Measurements from ENCODE around the gene SMS. TPM values are rescaled to one million over a fixed set of nuclear protein-coding genes. Genes with fewer than 3 reads are reported as not detected.

Gene SMS
- total RNA-seq, 2 experiments from 2014 or later = 175 to 184 TPM

DNA sequence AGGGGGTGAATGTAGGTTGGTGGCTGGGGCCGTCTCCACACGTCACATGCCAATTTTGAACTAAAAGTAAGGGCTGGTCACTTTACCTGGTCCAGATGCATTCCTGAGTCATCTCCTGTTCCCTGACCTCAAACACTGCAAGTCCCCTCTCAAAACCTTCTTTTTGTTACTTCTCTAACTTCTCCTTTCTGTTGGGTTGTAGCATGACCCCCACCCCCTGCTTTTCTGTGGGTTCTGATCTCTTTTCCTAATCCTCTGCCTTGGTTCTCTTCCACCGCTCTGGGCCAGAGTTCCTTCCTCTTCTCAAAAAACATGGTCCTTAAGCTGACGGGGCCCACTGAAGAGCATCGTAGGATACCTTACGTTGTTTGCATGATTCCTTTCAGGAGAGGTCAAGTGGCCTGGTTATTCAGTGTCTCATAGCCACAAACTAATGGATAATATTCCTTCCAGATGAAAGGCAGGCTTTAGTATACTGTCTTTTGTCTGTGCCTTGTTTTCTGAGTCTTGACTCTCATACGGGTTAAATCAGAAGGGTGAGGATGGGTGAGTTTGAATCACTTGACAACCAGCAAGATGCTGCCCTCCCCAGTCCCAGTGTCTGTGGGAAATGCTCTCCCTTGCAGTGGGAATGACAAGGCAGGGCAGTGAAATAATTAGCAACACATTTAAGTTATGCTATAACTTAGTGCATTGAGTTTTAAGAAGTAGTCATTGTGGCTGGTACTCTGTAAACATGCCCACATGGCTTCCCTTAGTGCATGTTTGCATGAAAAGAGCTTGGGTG lies 15.1 kb downstream of the SMS start:
- DNase-seq = no peak
- H3K36me3 Mint-ChIP-seq (ENCODE audit: low read depth) = peaks cover 22% of the 10 kb centered on the region
- CTCF ChIA-PET = no interaction called here

DNA sequence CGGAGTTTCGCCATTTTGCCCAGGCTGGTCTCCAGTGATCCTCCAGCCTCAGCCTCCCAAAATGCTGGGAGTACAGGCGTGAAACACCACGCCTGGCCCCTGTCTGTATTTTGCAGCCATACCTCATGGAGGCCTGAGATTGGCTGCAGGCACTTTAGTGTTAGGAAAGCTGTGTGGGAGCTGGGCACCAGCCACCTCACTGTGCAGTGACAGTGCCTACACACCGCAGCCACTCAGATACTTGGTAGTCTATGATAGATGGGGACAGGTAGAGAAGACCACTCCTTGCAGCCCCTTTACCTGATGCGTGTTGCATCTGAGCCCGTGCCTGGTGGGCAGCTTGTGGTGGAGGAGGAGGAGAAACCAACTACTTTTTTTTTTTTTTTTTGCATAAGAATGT lies 16.3 kb downstream of the SMS start:
- intact Hi-C loops (cut with micrococcal nuclease) = no loop called here
- Mint-ChIP-seq H3K36me3 (ENCODE audit: low read depth) (peaks cover 24% of the 10 kb centered on the region), H3K9me3 (no peaks in the 10 kb centered on the region), H3K4me1 (ENCODE audit: low read depth) (peaks cover 56% of the 10 kb centered on the region), H3K27ac (no peak overlapping the region), H3K27me3 (no peaks in the 10 kb centered on the region), H3K4me3 (no peak overlapping the region)
- DNase-seq (no peak), ATAC-seq (no peak)
- TF ChIP-seq, protein P1, sequence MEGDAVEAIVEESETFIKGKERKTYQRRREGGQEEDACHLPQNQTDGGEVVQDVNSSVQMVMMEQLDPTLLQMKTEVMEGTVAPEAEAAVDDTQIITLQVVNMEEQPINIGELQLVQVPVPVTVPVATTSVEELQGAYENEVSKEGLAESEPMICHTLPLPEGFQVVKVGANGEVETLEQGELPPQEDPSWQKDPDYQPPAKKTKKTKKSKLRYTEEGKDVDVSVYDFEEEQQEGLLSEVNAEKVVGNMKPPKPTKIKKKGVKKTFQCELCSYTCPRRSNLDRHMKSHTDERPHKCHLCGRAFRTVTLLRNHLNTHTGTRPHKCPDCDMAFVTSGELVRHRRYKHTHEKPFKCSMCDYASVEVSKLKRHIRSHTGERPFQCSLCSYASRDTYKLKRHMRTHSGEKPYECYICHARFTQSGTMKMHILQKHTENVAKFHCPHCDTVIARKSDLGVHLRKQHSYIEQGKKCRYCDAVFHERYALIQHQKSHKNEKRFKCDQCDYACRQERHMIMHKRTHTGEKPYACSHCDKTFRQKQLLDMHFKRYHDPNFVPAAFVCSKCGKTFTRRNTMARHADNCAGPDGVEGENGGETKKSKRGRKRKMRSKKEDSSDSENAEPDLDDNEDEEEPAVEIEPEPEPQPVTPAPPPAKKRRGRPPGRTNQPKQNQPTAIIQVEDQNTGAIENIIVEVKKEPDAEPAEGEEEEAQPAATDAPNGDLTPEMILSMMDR (IDR thresholded peaks at IDR 0.05) = no peak
- POLR2A ChIA-PET = no interaction called here
- CTCF ChIA-PET = no interaction called here

More for the DNA sequence above, 15.1 kb downstream of the SMS start:
- ATAC-seq = no peak
- POLR2A ChIA-PET = no interaction called here
- peaks cover 56% of the 10 kb centered on the region for H3K4me1 Mint-ChIP-seq (ENCODE audit: low read depth)
- H3K27me3 Mint-ChIP-seq = no peaks in the 10 kb centered on the region
- TF ChIP-seq, protein P1 (IDR thresholded peaks at IDR 0.05) = no peak
- no peak overlapping the region for H3K4me3 Mint-ChIP-seq
- intact Hi-C loops (cut with micrococcal nuclease) = no loop called here
- H3K27ac Mint-ChIP-seq = no peak overlapping the region
- H3K9me3 Mint-ChIP-seq = no peaks in the 10 kb centered on the region

DNA sequence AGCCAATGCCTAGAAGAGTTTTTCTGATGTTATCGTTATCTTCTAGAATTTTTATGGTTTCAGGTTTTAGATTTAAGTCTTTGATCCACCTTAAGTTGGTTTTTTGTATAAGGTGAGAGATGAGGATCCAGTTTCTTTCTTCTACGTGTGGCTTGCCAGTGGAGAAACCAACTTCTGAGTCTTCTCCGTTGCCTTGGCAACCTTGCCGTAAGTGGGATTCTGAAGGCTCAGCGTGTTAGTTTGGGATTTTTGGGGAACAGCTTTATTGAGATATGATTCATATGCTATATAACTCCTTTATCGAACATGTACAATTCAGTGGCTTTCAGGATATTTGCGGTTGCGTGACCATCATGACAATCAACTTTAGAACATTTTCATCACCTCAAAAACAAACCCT lies 17.7 kb downstream of the SMS start:
- ChIA-PET POLR2A (no interaction called here), CTCF (no interaction called here)
- no peaks in the 10 kb centered on the region for H3K9me3 Mint-ChIP-seq
- TF ChIP-seq, protein P1 (IDR thresholded peaks at IDR 0.05) = no peak
- H3K4me1 Mint-ChIP-seq (ENCODE audit: low read depth) = peaks cover 62% of the 10 kb centered on the region
- H3K4me3 Mint-ChIP-seq = no peak overlapping the region
- DNase-seq (no peak), ATAC-seq (no peak)
- H3K36me3 Mint-ChIP-seq (ENCODE audit: low read depth) = peaks cover 22% of the 10 kb centered on the region
- no peak overlapping the region for H3K27ac Mint-ChIP-seq
- H3K27me3 Mint-ChIP-seq = no peaks in the 10 kb centered on the region
- intact Hi-C loops (cut with micrococcal nuclease) = no loop called here

DNA sequence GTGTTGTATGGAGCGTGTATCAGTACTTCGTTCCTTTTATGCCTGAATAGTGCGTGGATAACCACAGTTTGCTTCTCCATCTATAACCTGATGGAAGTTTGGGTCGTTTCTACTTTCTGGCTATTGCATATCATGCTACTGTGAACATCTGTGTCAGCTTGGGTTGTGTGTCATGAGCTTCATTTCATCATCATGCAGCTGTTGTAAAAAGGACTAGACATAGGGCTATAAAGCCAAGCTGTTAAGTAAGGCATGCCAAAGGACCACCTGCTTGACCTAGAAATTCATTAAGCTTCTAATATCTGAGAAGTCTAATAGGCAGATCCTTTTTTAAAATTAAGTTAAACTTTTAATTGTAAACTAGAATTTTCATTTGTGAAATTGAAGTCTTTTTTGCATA lies 18.4 kb downstream of the SMS start:
- Mint-ChIP-seq H3K4me1 (ENCODE audit: low read depth) (peaks cover 62% of the 10 kb centered on the region), H3K27me3 (no peaks in the 10 kb centered on the region), H3K27ac (no peak overlapping the region), H3K9me3 (no peaks in the 10 kb centered on the region), H3K36me3 (ENCODE audit: low read depth) (peaks cover 19% of the 10 kb centered on the region), H3K4me3 (no peak overlapping the region)
- ChIA-PET CTCF (interaction anchor here (1.3 kb wide), 1 partner anchor 26 kb away, joined by 4 read pairs; no protein-coding TSS in a partner anchor), POLR2A (no interaction called here)
- TF ChIP-seq, protein P1 (IDR thresholded peaks at IDR 0.05) = no peak
- intact Hi-C loops (cut with micrococcal nuclease) = no loop called here
- ATAC-seq (no peak), DNase-seq (no peak)

DNA sequence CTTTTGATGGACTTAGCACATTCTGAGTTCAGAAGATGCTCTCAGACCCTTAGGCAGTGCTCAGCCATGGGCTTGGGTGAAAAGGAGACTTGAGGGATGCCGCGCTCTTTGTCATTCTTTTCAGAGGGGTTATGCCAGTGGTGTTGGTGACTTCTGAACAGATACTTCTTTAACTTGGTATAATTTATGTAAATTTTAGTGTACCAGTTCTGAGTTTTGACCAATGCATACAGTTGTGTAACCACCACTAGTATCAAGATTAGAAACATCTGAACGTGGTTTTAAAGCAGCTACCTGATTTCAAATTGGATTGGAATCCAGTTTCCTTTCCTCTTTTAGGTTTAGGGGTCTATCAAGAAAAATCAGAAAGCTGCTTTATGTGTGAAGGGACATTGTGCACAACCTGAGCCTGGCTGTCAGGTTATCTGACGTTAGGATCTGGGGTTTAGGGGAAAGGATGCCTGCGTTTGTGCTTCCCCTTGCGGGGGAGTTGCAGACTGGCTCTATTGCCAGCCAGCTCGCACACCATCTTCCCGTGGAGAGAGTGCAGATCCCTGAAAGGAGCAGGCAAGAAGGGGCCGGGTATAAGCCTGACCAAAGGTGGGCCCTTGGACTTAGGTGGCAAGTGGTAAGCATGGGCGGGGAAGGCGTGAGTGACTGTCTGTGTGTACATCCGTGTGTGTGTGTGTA lies 19.0 kb downstream of the SMS start:
- peaks cover 59% of the 10 kb centered on the region for H3K4me1 Mint-ChIP-seq (ENCODE audit: low read depth)
- no peaks in the 10 kb centered on the region for H3K9me3 Mint-ChIP-seq
- DNase-seq = no peak
- intact Hi-C loops (cut with micrococcal nuclease) = no loop called here
- H3K27ac Mint-ChIP-seq = peak overlapping the region; percentile 55
- ATAC-seq = peak; percentile 34
- no peak overlapping the region for H3K4me3 Mint-ChIP-seq
- ChIA-PET CTCF (interaction anchor here (1.3 kb wide), 1 partner anchor 25 kb away, joined by 4 read pairs; no protein-coding TSS in a partner anchor), POLR2A (interaction anchor here (0.5 kb wide), 1 partner anchor 139 kb away, joined by 3 read pairs; no protein-coding TSS in a partner anchor)
- TF ChIP-seq, protein P1 (IDR thresholded peaks at IDR 0.05) = no peak
- H3K36me3 Mint-ChIP-seq (ENCODE audit: low read depth) = peaks cover 19% of the 10 kb centered on the region
- H3K27me3 Mint-ChIP-seq = no peaks in the 10 kb centered on the region

All from activated CD8-positive, alpha-beta T cell treated with anti-CD3 and anti-CD28 coated beads for 36 hours (primary cell).